Large intestine (tissue), 3 donors: ENCODE results near the gene FAT4. TPM values are rescaled to one million over a fixed set of nuclear protein-coding genes. Genes with fewer than 3 reads are reported as not detected.

ENCODE experiments used
- DNase-seq, 2 donors: peaks; one replicate each; pipeline versions ENCODE4 v3.0.0 to v3.0.0-alpha.2; 2013
- H3K27ac ChIP-seq: one replicate; pipeline ENCODE4 v1.5.1; 2013; ENCODE audit warnings: low read length
- H3K27me3 ChIP-seq: 2 replicates; pipeline ENCODE4 v1.6.1; 2013; ENCODE audit warnings: low read length; ENCODE audit not compliant: control insufficient read depth, insufficient read depth
- H3K36me3 ChIP-seq: 2 replicates; pipeline ENCODE4 v1.6.1; 2013; ENCODE audit warnings: low read length; ENCODE audit not compliant: control insufficient read depth, insufficient read depth
- H3K4me1 ChIP-seq: one replicate; pipeline ENCODE4 v1.6.1; 2013; ENCODE audit warnings: low read length; ENCODE audit not compliant: control insufficient read depth, insufficient read depth
- H3K4me3 ChIP-seq: one replicate; pipeline ENCODE4 v1.5.1; 2013; ENCODE audit warnings: low read length
- H3K9me3 ChIP-seq: one replicate; pipeline ENCODE4 v1.6.1; 2013; ENCODE audit warnings: mild to moderate bottlenecking, low read depth, low read length, moderate library complexity; ENCODE audit not compliant: control insufficient read depth
- WGBS: methylation state at CpG from one replicate; pipeline ENCODE4 v1.1.5; 2013; ENCODE audit warnings: low lambda C conversion rate; ENCODE audit not compliant: insufficient coverage; 5-methylcytosine and 5-hydroxymethylcytosine counted together
- polyA plus RNA-seq: library from polyadenylated mRNA; unstranded; fragments of 120-200 nt; gene quantifications from one replicate; pipeline ENCODE4 v1.2.1, GENCODE V29; 2013

FAT4 gene
- polyA plus RNA-seq, 1 donor = 7.7 TPM

DNA sequence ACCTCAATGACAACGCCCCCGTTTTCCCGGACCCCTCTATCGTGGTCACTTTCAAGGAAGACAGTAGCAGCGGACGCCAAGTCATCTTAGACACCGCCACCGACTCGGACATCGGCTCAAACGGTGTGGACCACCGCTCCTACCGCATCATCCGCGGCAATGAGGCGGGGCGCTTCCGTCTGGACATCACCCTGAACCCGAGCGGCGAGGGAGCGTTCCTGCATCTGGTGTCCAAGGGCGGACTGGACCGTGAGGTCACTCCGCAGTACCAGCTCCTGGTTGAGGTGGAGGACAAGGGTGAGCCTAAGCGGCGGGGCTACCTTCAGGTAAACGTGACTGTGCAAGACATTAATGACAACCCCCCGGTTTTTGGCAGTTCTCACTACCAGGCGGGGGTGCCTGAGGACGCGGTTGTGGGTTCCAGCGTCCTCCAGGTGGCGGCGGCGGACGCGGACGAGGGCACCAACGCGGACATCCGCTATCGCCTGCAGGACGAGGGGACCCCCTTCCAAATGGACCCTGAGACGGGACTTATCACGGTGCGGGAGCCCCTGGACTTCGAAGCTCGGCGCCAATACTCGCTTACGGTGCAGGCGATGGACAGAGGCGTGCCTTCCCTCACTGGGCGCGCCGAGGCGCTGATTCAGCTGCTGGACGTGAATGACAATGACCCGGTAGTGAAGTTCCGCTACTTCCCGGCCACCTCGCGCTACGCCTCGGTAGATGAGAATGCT lies 2.2 kb downstream of the FAT4 start:
- peak overlapping the region; percentile 83 for H3K4me3 ChIP-seq
- H3K9me3 ChIP-seq = peaks cover 7% of the 10 kb centered on the region
- peaks cover 2% of the 10 kb centered on the region for H3K36me3 ChIP-seq
- WGBS = no CpG with 5 or more reads among the region's 66 CpGs
- H3K27ac ChIP-seq = no peak overlapping the region
- peaks cover 16% of the 10 kb centered on the region for H3K4me1 ChIP-seq
- DNase-seq = peak in 1 of 2 donors; percentile 18
- H3K27me3 ChIP-seq = peaks cover 51% of the 10 kb centered on the region

DNA sequence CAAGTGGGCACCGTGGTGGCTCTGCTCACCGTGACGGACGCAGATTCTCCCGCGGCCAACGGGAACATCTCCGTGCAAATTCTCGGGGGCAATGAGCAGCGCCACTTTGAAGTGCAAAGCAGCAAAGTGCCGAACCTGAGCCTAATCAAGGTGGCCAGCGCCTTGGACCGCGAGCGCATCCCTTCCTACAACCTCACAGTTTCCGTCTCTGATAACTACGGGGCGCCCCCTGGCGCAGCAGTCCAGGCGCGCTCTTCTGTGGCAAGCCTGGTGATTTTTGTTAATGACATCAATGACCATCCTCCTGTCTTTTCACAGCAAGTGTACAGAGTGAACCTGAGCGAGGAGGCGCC lies 2.7 kb downstream of the FAT4 start:
- DNase-seq = peak in 1 of 2 donors; percentile 16
- H3K27ac ChIP-seq = no peak overlapping the region
- H3K27me3 ChIP-seq = peaks cover 51% of the 10 kb centered on the region
- peak overlapping the region; percentile 83 for H3K4me3 ChIP-seq
- H3K4me1 ChIP-seq = peaks cover 16% of the 10 kb centered on the region
- no CpG with 5 or more reads among the region's 23 CpGs for WGBS
- H3K36me3 ChIP-seq = peaks cover 2% of the 10 kb centered on the region
- peaks cover 7% of the 10 kb centered on the region for H3K9me3 ChIP-seq

DNA sequence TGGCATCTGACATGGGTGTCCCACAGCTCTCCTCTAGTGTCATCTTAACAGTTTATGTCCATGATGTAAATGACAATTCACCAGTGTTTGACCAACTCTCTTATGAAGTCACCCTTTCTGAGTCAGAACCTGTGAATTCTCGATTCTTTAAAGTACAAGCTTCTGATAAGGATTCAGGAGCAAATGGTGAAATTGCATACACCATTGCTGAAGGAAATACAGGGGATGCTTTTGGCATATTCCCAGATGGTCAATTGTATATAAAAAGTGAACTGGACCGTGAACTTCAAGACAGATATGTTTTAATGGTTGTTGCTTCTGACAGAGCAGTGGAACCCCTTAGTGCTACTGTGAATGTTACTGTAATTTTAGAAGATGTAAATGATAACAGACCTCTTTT lies 4.6 kb downstream of the FAT4 start:
- H3K4me3 ChIP-seq = no peak overlapping the region
- DNase-seq = no peak
- no peak overlapping the region for H3K27ac ChIP-seq
- no CpG with 5 or more reads among the region's 2 CpGs for WGBS
- peaks cover 7% of the 10 kb centered on the region for H3K9me3 ChIP-seq
- peaks cover 47% of the 10 kb centered on the region for H3K27me3 ChIP-seq
- H3K4me1 ChIP-seq = peaks cover 10% of the 10 kb centered on the region
- peaks cover 2% of the 10 kb centered on the region for H3K36me3 ChIP-seq

DNA sequence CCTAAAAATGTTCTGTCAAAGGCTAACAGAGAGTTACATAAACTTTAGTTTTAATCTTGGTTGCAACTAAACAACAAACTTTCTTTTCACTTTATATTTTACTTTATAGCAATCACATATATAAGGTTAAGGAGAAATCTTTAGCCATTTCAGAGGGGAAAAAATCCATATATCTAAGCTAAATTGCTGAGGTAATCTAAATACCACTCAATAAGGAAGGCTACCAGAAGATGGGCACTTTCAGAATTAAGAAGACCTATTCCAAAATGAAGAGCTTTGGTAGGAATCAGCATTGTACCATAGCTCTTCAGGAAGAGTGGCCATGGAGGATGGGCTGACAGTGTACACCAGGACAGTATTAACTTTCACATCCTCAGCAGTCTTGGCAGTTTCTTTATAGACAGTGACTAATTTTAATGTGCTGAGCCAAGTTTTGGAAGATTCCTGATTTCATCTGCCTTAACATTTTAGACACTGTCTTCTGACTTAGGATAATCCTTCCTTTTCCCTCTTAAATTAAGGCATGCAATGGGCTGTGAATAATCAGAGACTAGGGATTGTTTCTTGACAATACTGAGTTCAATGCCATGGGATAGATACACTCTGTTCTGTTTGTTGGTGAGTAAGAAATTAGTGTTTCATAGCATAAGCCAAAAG lies 7.1 kb downstream of the FAT4 start:
- peaks cover 8% of the 10 kb centered on the region for H3K4me1 ChIP-seq
- no peak for DNase-seq
- peaks cover 21% of the 10 kb centered on the region for H3K27me3 ChIP-seq
- no peak overlapping the region for H3K27ac ChIP-seq
- H3K4me3 ChIP-seq = peak overlapping the region; percentile 7
- peaks cover 2% of the 10 kb centered on the region for H3K36me3 ChIP-seq
- H3K9me3 ChIP-seq = peaks cover 4% of the 10 kb centered on the region

DNA sequence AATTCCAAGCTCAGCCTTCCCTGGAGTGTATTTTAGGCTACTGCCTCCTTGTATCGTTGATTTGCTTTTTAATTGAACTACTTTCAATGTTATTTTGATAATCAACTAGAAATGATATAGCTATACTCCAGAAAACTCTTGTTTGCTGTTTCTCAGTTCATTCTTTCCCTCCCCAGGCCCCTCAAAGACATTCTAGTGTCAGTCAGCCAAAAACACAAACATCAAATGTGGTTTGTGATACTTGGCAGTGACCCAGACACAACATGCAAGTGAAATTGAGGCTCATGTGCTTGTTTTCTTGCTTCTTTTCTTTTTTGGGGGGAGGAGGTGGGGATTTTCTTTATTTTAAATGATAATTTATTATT lies 7.6 kb downstream of the FAT4 start:
- WGBS = 20% methylated on average over 1 of the region's 1 CpG
- peaks cover 16% of the 10 kb centered on the region for H3K27me3 ChIP-seq
- no peaks in the 10 kb centered on the region for H3K9me3 ChIP-seq
- H3K4me1 ChIP-seq = peaks cover 4% of the 10 kb centered on the region
- peaks cover 2% of the 10 kb centered on the region for H3K36me3 ChIP-seq
- DNase-seq = no peak
- H3K4me3 ChIP-seq = peak overlapping the region; percentile 7
- no peak overlapping the region for H3K27ac ChIP-seq

DNA sequence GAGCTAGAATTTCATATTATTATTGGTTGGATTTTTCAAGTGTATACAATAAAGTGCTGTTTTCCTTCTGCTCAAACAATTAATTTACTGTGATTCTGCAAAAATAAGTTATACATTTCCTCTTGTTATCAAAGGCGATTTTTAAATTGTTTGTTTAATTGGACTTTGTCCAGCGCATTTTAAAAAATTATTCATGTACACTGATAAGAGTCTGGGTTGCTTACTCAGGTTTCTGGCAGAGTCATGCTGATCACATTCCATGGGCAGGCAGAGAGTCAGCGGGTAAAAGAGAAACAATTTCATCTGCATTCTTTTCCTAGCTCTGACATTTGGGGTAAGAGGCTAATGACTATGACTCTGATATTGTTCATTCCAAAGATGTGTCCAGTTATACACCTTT lies 8.9 kb downstream of the FAT4 start:
- Histone ChIP-seq H3K9me3 (no peaks in the 10 kb centered on the region), H3K4me3 (no peak overlapping the region), H3K27me3 (peaks cover 4% of the 10 kb centered on the region), H3K36me3 (peaks cover 2% of the 10 kb centered on the region), H3K4me1 (no peaks in the 10 kb centered on the region), H3K27ac (no peak overlapping the region)
- DNase-seq = no peak
- WGBS = 22% methylated on average over 2 of the region's 3 CpGs

DNA sequence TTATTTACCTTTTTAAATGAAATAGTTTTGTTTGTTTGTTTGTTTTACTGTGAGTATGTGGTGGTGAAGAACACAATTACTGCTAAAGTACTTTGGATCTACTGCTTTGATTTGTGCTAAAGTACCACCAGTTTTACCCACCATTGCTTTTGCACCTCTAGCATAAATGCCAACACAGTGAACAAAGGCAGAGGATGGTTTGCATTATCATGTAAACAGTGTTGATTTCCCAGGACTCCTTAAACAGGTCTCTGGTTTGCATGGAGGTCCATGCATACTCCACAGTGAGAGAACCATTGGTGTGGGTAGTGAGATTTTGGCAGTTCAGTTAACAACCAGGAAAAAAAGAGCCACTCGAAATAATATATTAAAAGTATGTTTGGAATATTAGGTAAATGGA lies 11.0 kb downstream of the FAT4 start:
- Histone ChIP-seq H3K27ac (no peak overlapping the region), H3K36me3 (peaks cover 2% of the 10 kb centered on the region), H3K4me1 (no peaks in the 10 kb centered on the region), H3K9me3 (no peaks in the 10 kb centered on the region), H3K27me3 (no peaks in the 10 kb centered on the region), H3K4me3 (no peak overlapping the region)
- DNase-seq = no peak
- 100% methylated on average over 1 of the region's 1 CpG for WGBS

DNA sequence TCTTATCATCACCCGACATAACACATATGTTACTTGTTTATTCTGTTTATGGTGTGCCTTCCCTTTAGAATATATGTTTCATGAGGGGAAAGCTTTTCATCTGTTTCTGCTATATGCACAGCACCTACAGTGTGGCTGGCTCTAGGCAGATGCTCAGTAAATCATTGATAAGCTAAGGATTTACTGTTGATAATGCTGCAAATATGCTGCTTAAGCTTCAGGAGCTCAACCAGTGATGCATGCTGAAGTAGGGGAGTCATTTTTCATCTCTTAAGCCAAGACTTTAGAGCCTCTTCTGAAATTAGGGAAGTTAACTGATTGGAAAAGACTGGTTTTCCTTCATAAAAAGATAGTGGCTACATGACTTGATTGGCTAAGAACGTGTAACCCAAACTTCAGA lies 16.4 kb downstream of the FAT4 start:
- no peaks in the 10 kb centered on the region for H3K9me3 ChIP-seq
- H3K4me1 ChIP-seq = no peaks in the 10 kb centered on the region
- H3K27me3 ChIP-seq = no peaks in the 10 kb centered on the region
- H3K27ac ChIP-seq = no peak overlapping the region
- no peaks in the 10 kb centered on the region for H3K36me3 ChIP-seq
- WGBS = 100% methylated on average over 1 of the region's 2 CpGs
- no peak for DNase-seq
- H3K4me3 ChIP-seq = no peak overlapping the region

DNA sequence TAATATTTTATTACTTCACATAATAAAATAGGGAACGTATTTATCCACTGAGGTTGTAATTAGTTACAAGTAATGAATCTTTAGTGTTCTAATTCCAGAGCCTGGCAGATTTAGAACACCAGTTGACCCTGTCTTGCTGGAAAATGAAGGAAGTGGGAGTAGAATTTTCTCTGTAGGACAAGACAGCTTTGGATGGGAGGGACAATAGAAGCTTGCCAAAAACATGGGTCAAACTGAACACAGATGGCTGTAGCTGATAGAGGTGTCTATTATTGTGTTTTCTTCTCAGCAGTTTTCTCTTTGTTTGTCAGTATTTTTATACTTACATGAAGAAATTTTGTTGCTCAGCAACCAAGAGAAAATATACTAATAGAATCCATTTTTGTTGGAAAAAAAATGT lies 20.2 kb downstream of the FAT4 start:
- Histone ChIP-seq H3K9me3 (no peaks in the 10 kb centered on the region), H3K27ac (no peak overlapping the region), H3K36me3 (no peaks in the 10 kb centered on the region), H3K27me3 (no peaks in the 10 kb centered on the region), H3K4me1 (no peaks in the 10 kb centered on the region), H3K4me3 (no peak overlapping the region)
- WGBS = 40% methylated on average over 1 of the region's 1 CpG
- DNase-seq = no peak

DNA sequence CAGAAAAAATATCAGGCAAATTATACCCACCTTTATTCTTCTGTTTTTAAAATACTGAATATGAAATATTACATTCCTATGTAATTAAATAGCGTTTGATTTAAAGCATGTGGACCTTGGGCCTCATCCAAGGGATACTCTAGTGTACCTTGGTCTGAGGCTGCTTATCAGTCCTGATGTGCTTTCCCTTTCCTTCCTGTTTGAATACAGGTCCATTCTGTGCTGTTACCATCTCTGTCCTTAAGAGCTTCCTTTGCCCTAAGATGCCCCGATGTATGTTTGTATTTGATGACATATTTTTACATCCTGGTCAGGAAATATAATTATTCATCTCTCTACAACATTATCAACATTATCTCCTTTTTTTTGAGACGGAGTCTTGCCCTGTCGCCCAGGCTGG lies 24.1 kb downstream of the FAT4 start:
- H3K27ac ChIP-seq = no peak overlapping the region

DNA sequence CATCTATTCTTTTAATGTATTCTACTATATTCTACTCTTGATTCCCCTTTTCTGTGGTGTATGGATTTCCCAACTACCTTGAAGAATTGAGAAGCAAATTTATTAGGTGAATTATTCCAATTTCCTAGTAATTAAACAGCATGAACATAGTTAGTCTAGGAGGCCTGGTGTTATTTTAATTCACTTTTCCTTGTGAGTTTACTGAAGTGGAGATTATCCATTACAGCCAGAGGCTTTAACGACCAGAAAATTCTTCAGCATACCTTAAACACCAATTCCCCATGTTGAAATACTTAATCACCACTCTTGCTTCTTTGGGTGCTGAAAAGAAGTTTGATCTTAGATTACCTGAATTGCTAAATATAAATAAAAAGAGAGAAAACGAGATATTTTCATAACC lies 29.4 kb downstream of the FAT4 start:
- Histone ChIP-seq H3K9me3 (no peaks in the 10 kb centered on the region), H3K4me3 (no peak overlapping the region), H3K4me1 (no peaks in the 10 kb centered on the region), H3K27ac (no peak overlapping the region), H3K36me3 (no peaks in the 10 kb centered on the region), H3K27me3 (no peaks in the 10 kb centered on the region)
- no peak for DNase-seq
- WGBS = 86% methylated on average over 1 of the region's 2 CpGs

More for the DNA sequence above, 24.1 kb downstream of the FAT4 start:
- H3K36me3 ChIP-seq = no peaks in the 10 kb centered on the region
- H3K27me3 ChIP-seq = no peaks in the 10 kb centered on the region
- DNase-seq = no peak
- H3K9me3 ChIP-seq = no peaks in the 10 kb centered on the region
- H3K4me1 ChIP-seq = no peaks in the 10 kb centered on the region
- H3K4me3 ChIP-seq = no peak overlapping the region
- no CpG with 5 or more reads among the region's 4 CpGs for WGBS
